Ishikawa (cell line): ENCODE results near the gene TMBIM1.

Experiments
- CEBPB ChIP-seq: IDR thresholded peaks from 2 replicates; pipeline ENCODE4 v1.6.1; 2012
- CREB1 ChIP-seq: IDR thresholded peaks from 2 replicates; pipeline ENCODE4 v1.6.1; 2012; ENCODE audit warnings: low read depth
- EGR1 ChIP-seq: IDR thresholded peaks from 2 replicates; pipeline ENCODE4 v1.6.1; 2012
- FOXM1 ChIP-seq: IDR thresholded peaks from 2 replicates; pipeline ENCODE4 v1.6.1; 2012; ENCODE audit warnings: low read depth, borderline replicate concordance
- MAX ChIP-seq: IDR thresholded peaks from 2 replicates; pipeline ENCODE4 v1.6.1; 2012
- NFIC ChIP-seq: IDR thresholded peaks from 2 replicates; pipeline ENCODE4 v1.6.1; 2012
- RAD21 ChIP-seq: IDR thresholded peaks from 2 replicates; pipeline ENCODE4 v1.6.1; 2012; ENCODE audit warnings: low read depth
- REST ChIP-seq: IDR thresholded peaks from 2 replicates; pipeline ENCODE4 v1.6.1; 2012; ENCODE audit warnings: low read depth, mild to moderate bottlenecking
- TAF1 ChIP-seq: IDR thresholded peaks from 2 replicates; pipeline ENCODE4 v1.6.1; 2012; ENCODE audit warnings: low read depth, mild to moderate bottlenecking
- TCF12 ChIP-seq: IDR thresholded peaks from 2 replicates; pipeline ENCODE4 v1.6.1; 2012; ENCODE audit warnings: low read depth
- TEAD4 ChIP-seq: IDR thresholded peaks from 2 replicates; pipeline ENCODE4 v1.6.1; 2012
- USF1 ChIP-seq: IDR thresholded peaks from 2 replicates; pipeline ENCODE4 v1.6.1; 2012
- YY1 ChIP-seq: IDR thresholded peaks from 2 replicates; pipeline ENCODE4 v1.6.1; 2012; ENCODE audit warnings: low read depth
- ZBTB7A ChIP-seq: IDR thresholded peaks from 2 replicates; pipeline ENCODE4 v1.6.1; 2012; ENCODE audit warnings: low read depth

The TMBIM1 gene

GRCh38 chr2:218286570-218287459 is 5.5 kb downstream of the TMBIM1 start:
- TF ChIP-seq TCF12 (no peak), TAF1 (no peak), RAD21 (no peak), CEBPB (no peak), CREB1 (no peak), YY1 (no peak), ZBTB7A (no peak), TEAD4 (peak; percentile 8; the same call in 1 of the 2 replicates), NFIC (no peak), MAX (0 out of 2 replicates have a peak, but pooled peaks have one; percentile 14), USF1 (no peak), EGR1 (no peak), FOXM1 (no peak), REST (no peak)

- TF ChIP-seq USF1, result no peak
- no peak for TF ChIP-seq TEAD4
- no peak for TF ChIP-seq MAX
- TF ChIP-seq NFIC, result no peak
- TF ChIP-seq TAF1, result no peak
- no peak for TF ChIP-seq ZBTB7A
- no peak for TF ChIP-seq TCF12
- TF ChIP-seq EGR1, result no peak
Observed at GRCh38 chr2:218285604-218286003, 6.7 kb downstream of the TMBIM1 start.

DNA sequence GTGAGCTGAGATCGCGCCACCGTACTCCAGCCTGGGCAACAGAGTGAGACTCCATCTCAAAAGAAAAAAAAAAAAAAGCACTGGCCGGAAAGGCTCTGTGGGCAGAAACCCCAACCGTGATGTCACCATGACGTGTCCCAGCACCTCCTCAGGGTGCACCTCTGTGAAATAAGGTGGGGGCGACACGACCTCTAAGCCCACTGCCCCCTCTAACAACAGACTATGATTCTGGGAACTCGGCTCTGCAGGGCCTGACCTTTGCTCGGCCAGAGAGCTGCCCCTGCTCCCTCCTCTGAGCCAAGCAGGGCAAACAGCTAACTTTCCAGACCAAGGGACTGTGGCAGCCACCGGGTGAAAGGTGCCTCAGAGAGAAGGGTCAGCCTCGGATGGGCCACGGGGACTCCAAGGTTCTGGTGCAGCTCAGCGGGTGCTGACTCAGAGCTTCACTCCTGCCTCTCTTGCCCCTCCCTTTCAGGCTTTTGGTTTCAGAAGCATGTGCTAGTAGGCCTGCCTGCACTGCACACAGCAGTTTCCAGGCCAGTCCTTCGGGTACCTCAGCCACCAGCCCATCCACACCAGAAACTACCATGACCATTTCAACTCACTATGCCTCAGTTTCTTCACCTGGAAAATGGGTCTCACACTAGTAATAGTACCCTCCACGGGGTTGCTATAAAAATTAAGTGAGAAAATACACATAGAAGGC is 8.0 kb downstream of the TMBIM1 start:
- TF ChIP-seq TAF1 (no peak), MAX (no peak), REST (no peak), FOXM1 (no peak)

GRCh38 chr2:218282173-218282991 is 9.9 kb downstream of the TMBIM1 start:
- TF ChIP-seq MAX (peak; percentile 54; the same call in 1 of the 2 replicates), RAD21 (no peak)

- TF ChIP-seq ZBTB7A (no peak), CEBPB (no peak), TEAD4 (no peak), RAD21 (no peak), NFIC (no peak), TAF1 (no peak)
Observed at GRCh38 chr2:218281449-218281848, 10.9 kb downstream of the TMBIM1 start.
